Nephron progenitor cell (in vitro differentiated cells): ENCODE results near the gene GADD45B.

Experiments
- DNase-seq: peaks from one replicate; pipeline ENCODE4 v3.0.0; 2021
- H3K27ac Mint-ChIP-seq: 2 replicates; pipeline ENCODE4 v1.8.0; 2021; ENCODE audit warnings: mild to moderate bottlenecking, moderate library complexity, mixed read lengths
- H3K27me3 Mint-ChIP-seq: 2 replicates; pipeline ENCODE4 v1.8.0; 2021; ENCODE audit warnings: mild to moderate bottlenecking, low read depth, mixed read lengths; ENCODE audit not compliant: poor library complexity
- H3K36me3 Mint-ChIP-seq: 2 replicates; pipeline ENCODE4 v1.8.0; 2021; ENCODE audit warnings: low read depth, mixed read lengths
- H3K4me1 Mint-ChIP-seq: 2 replicates; pipeline ENCODE4 v1.8.0; 2021; ENCODE audit warnings: mixed read lengths
- H3K4me3 Mint-ChIP-seq: 2 replicates; pipeline ENCODE4 v1.8.0; 2021; ENCODE audit warnings: mild to moderate bottlenecking, moderate library complexity, mixed read lengths
- H3K9me3 Mint-ChIP-seq: 2 replicates; pipeline ENCODE4 v1.8.0; 2021; ENCODE audit warnings: mild to moderate bottlenecking, moderate library complexity, mixed read lengths
- CTCF ChIP-seq: fragments of 200-600 bp; sonication (generic); IDR thresholded peaks from 2 replicates; pipeline ENCODE4 v1.5.0; 2021; ENCODE audit warnings: antibody characterized with exemption

Gene GADD45B

GRCh38 chr19:2443116-2443784 is 32.7 kb upstream of the GADD45B start:
- H3K27me3 Mint-ChIP-seq = peaks cover 7% of the 10 kb centered on the region
- no peak for TF ChIP-seq CTCF
- peaks cover 16% of the 10 kb centered on the region for H3K36me3 Mint-ChIP-seq
- DNase-seq = no peak
- H3K4me1 Mint-ChIP-seq = peaks cover 6% of the 10 kb centered on the region
- H3K27ac Mint-ChIP-seq = peak overlapping the region; percentile 84
- no peak overlapping the region for H3K4me3 Mint-ChIP-seq
- H3K9me3 Mint-ChIP-seq = no peaks in the 10 kb centered on the region

- no peak for DNase-seq
- Mint-ChIP-seq H3K4me1 (peaks cover 6% of the 10 kb centered on the region), H3K4me3 (no peak overlapping the region), H3K9me3 (no peaks in the 10 kb centered on the region), H3K27me3 (peaks cover 7% of the 10 kb centered on the region), H3K27ac (peak overlapping the region; percentile 84), H3K36me3 (peaks cover 16% of the 10 kb centered on the region)
- no peak for TF ChIP-seq CTCF
These were observed 32.1 kb upstream of the GADD45B start for GRCh38 chr19:2443785-2444182.

- peaks cover 16% of the 10 kb centered on the region for H3K36me3 Mint-ChIP-seq
- H3K4me3 Mint-ChIP-seq = no peak overlapping the region
- peaks cover 7% of the 10 kb centered on the region for H3K27me3 Mint-ChIP-seq
- H3K27ac Mint-ChIP-seq = peak overlapping the region; percentile 84
- no peaks in the 10 kb centered on the region for H3K9me3 Mint-ChIP-seq
- peaks cover 6% of the 10 kb centered on the region for H3K4me1 Mint-ChIP-seq
- DNase-seq = no peak
- no peak for TF ChIP-seq CTCF
These were observed 31.5 kb upstream of the GADD45B start for GRCh38 chr19:2444251-2445002.

- Mint-ChIP-seq H3K36me3 (peaks cover 15% of the 10 kb centered on the region), H3K4me3 (no peak overlapping the region), H3K4me1 (peaks cover 6% of the 10 kb centered on the region), H3K27me3 (peaks cover 4% of the 10 kb centered on the region), H3K9me3 (no peaks in the 10 kb centered on the region), H3K27ac (peak overlapping the region; percentile 90)
- no peak for DNase-seq
- no peak for TF ChIP-seq CTCF
These were observed 29.5 kb upstream of the GADD45B start for GRCh38 chr19:2446381-2446780.

GRCh38 chr19:2449019-2449418 is 26.9 kb upstream of the GADD45B start:
- TF ChIP-seq CTCF = no peak

More at GRCh38 chr19:2449019-2449418, 26.9 kb upstream of the GADD45B start:
- Mint-ChIP-seq H3K4me1 (peaks cover 6% of the 10 kb centered on the region), H3K9me3 (no peaks in the 10 kb centered on the region), H3K27ac (no peak overlapping the region), H3K36me3 (peaks cover 9% of the 10 kb centered on the region), H3K4me3 (no peak overlapping the region), H3K27me3 (peaks cover 4% of the 10 kb centered on the region)
- DNase-seq = no peak
